ENCODE results near the gene RGP1. TPM values are rescaled to one million over a fixed set of nuclear protein-coding genes. Genes with fewer than 3 reads are reported as not detected.

The RGP1 gene
- total and polyA plus RNA-seq, 5 donors from 2014 or later: 4.6 to 22.8 (median 8.6) TPM

- H3K9me3 Mint-ChIP-seq: no peaks in the 10 kb centered on the region
- DNase-seq: peak in 1 of 3 donors; percentile 49
- peaks cover 23% of the 10 kb centered on the region for H3K36me3 Mint-ChIP-seq
- peak overlapping the region; percentile 95 to 100 (median 98) for H3K4me3 Mint-ChIP-seq
- peaks cover 13 to 63% (median 49%) of the 10 kb centered on the region in 4 donors for H3K4me1 Mint-ChIP-seq
- Histone ChIP-seq H3K4me3 (ENCODE audit: low read depth, low read length) (peak overlapping the region; percentile 87), H3K4me1 (ENCODE audit: control insufficient read depth, insufficient read depth, low read length, poor library complexity, severe bottlenecking) (peaks cover 24% of the 10 kb centered on the region), H3K9me3 (ENCODE audit: control insufficient read depth in 2 of 2, low read length in 2 of 2) (no peaks in the 10 kb centered on the region), H3K27ac (ENCODE audit: insufficient read depth, low read length, poor library complexity, severe bottlenecking) (peak overlapping the region; percentile 75), H3K36me3 (ENCODE audit: control insufficient read depth, insufficient read depth, low read length) (peaks cover 25% of the 10 kb centered on the region), H3K27me3 (ENCODE audit: control insufficient read depth, insufficient read depth, low read length) (no peaks in the 10 kb centered on the region)
- H3K27me3 Mint-ChIP-seq: no peaks in the 10 kb centered on the region
- peak in 1 of 2 donors; percentile 6 for ATAC-seq (ENCODE audit: low read depth in 2 of 2)
- H3K27ac Mint-ChIP-seq: peak overlapping the region; percentile 94 to 98 (median 95)
Measured at GRCh38 chr9:35757226-35757891, 8.3 kb downstream of the RGP1 start.

GRCh38 chr9:35757892-35758275 is 8.8 kb downstream of the RGP1 start:
- Histone ChIP-seq H3K4me1 (ENCODE audit: control insufficient read depth, insufficient read depth, low read length, poor library complexity, severe bottlenecking) (peaks cover 24% of the 10 kb centered on the region), H3K9me3 (ENCODE audit: control insufficient read depth in 2 of 2, low read length in 2 of 2) (no peaks in the 10 kb centered on the region), H3K36me3 (ENCODE audit: control insufficient read depth, insufficient read depth, low read length) (peaks cover 20% of the 10 kb centered on the region), H3K4me3 (ENCODE audit: low read depth, low read length) (peak overlapping the region; percentile 87), H3K27me3 (ENCODE audit: control insufficient read depth, insufficient read depth, low read length) (no peaks in the 10 kb centered on the region), H3K27ac (ENCODE audit: insufficient read depth, low read length, poor library complexity, severe bottlenecking) (peak overlapping the region; percentile 75)
- ATAC-seq (ENCODE audit: low read depth in 2 of 2) (no peak), DNase-seq (no peak)
- Mint-ChIP-seq H3K9me3 (no peaks in the 10 kb centered on the region), H3K4me3 (peak overlapping the region; percentile 95 to 100 (median 98)), H3K27ac (peak overlapping the region; percentile 70 to 94 (median 94)), H3K4me1 (peaks cover 15 to 61% (median 50%) of the 10 kb centered on the region in 4 donors), H3K36me3 (peaks cover 18% of the 10 kb centered on the region), H3K27me3 (no peaks in the 10 kb centered on the region)

- no peak overlapping the region for H3K27ac ChIP-seq (ENCODE audit: insufficient read depth, low read length, poor library complexity, severe bottlenecking)
- Mint-ChIP-seq H3K27me3 (no peaks in the 10 kb centered on the region), H3K36me3 (peaks cover 14% of the 10 kb centered on the region), H3K27ac (peak overlapping the region; percentile 26 to 94 (median 94)), H3K4me1 (peaks cover 15 to 60% (median 54%) of the 10 kb centered on the region in 4 donors), H3K4me3 (peak overlapping the region; percentile 81 to 97 (median 90)), H3K9me3 (no peaks in the 10 kb centered on the region)
- DNase-seq: no peak
- H3K27me3 ChIP-seq (ENCODE audit: control insufficient read depth, insufficient read depth, low read length): no peaks in the 10 kb centered on the region
- H3K4me1 ChIP-seq (ENCODE audit: control insufficient read depth, insufficient read depth, low read length, poor library complexity, severe bottlenecking): peaks cover 24% of the 10 kb centered on the region
- H3K36me3 ChIP-seq (ENCODE audit: control insufficient read depth, insufficient read depth, low read length): peaks cover 14% of the 10 kb centered on the region
- ATAC-seq (ENCODE audit: low read depth in 2 of 2): no peak
- H3K4me3 ChIP-seq (ENCODE audit: low read depth, low read length): peak overlapping the region; percentile 26
- no peaks in the 10 kb centered on the region for H3K9me3 ChIP-seq (ENCODE audit: control insufficient read depth in 2 of 2, low read length in 2 of 2)
Measured at GRCh38 chr9:35758475-35759050, 9.5 kb downstream of the RGP1 start.

- Histone ChIP-seq H3K36me3 (ENCODE audit: control insufficient read depth, insufficient read depth, low read length) (peaks cover 6% of the 10 kb centered on the region), H3K27me3 (ENCODE audit: control insufficient read depth, insufficient read depth, low read length) (no peaks in the 10 kb centered on the region), H3K4me3 (ENCODE audit: low read depth, low read length) (no peak overlapping the region), H3K27ac (ENCODE audit: insufficient read depth, low read length, poor library complexity, severe bottlenecking) (no peak overlapping the region), H3K4me1 (ENCODE audit: control insufficient read depth, insufficient read depth, low read length, poor library complexity, severe bottlenecking) (peaks cover 24% of the 10 kb centered on the region), H3K9me3 (ENCODE audit: control insufficient read depth in 2 of 2, low read length in 2 of 2) (no peaks in the 10 kb centered on the region)
- Mint-ChIP-seq H3K27me3 (no peaks in the 10 kb centered on the region), H3K36me3 (peaks cover 11% of the 10 kb centered on the region), H3K27ac (no peak overlapping the region), H3K4me3 (peak overlapping the region; percentile 4 to 87 (median 40)), H3K4me1 (peaks cover 15 to 63% (median 55%) of the 10 kb centered on the region in 4 donors), H3K9me3 (no peaks in the 10 kb centered on the region)
- DNase-seq (no peak), ATAC-seq (ENCODE audit: low read depth in 2 of 2) (no peak)
Measured at GRCh38 chr9:35759795-35760194, 10.7 kb downstream of the RGP1 start.

GRCh38 chr9:35760651-35761050 is 11.6 kb downstream of the RGP1 start:
- no peaks in the 10 kb centered on the region for H3K9me3 ChIP-seq (ENCODE audit: control insufficient read depth in 2 of 2, low read length in 2 of 2)
- Mint-ChIP-seq H3K36me3 (peaks cover 11% of the 10 kb centered on the region), H3K9me3 (no peaks in the 10 kb centered on the region), H3K4me3 (peak overlapping the region in 1 of 4 donors; percentile 21), H3K27ac (peak overlapping the region in 1 of 3 donors; percentile 42), H3K27me3 (no peaks in the 10 kb centered on the region), H3K4me1 (peaks cover 15 to 61% (median 54%) of the 10 kb centered on the region in 4 donors)
- ATAC-seq (ENCODE audit: low read depth in 2 of 2) (no peak), DNase-seq (no peak)
- peaks cover 6% of the 10 kb centered on the region for H3K36me3 ChIP-seq (ENCODE audit: control insufficient read depth, insufficient read depth, low read length)
- no peaks in the 10 kb centered on the region for H3K27me3 ChIP-seq (ENCODE audit: control insufficient read depth, insufficient read depth, low read length)
- peaks cover 24% of the 10 kb centered on the region for H3K4me1 ChIP-seq (ENCODE audit: control insufficient read depth, insufficient read depth, low read length, poor library complexity, severe bottlenecking)
- no peak overlapping the region for H3K27ac ChIP-seq (ENCODE audit: insufficient read depth, low read length, poor library complexity, severe bottlenecking)
- no peak overlapping the region for H3K4me3 ChIP-seq (ENCODE audit: low read depth, low read length)

GRCh38 chr9:35763181-35763580 is 14.1 kb downstream of the RGP1 start:
- no peaks in the 10 kb centered on the region for H3K27me3 Mint-ChIP-seq
- no peak overlapping the region for H3K27ac Mint-ChIP-seq
- H3K4me1 Mint-ChIP-seq: peaks cover 30 to 53% (median 45%) of the 10 kb centered on the region in 4 donors
- no peak overlapping the region for H3K4me3 ChIP-seq (ENCODE audit: low read depth, low read length)
- H3K9me3 Mint-ChIP-seq: no peaks in the 10 kb centered on the region
- H3K27ac ChIP-seq (ENCODE audit: insufficient read depth, low read length, poor library complexity, severe bottlenecking): no peak overlapping the region
- no peak for ATAC-seq (ENCODE audit: low read depth in 2 of 2)
- no peak overlapping the region for H3K4me3 Mint-ChIP-seq
- H3K36me3 Mint-ChIP-seq: peaks cover 7% of the 10 kb centered on the region
- DNase-seq: no peak
- H3K4me1 ChIP-seq (ENCODE audit: control insufficient read depth, insufficient read depth, low read length, poor library complexity, severe bottlenecking): peaks cover 6% of the 10 kb centered on the region
- H3K9me3 ChIP-seq (ENCODE audit: control insufficient read depth in 2 of 2, low read length in 2 of 2): no peaks in the 10 kb centered on the region
- H3K27me3 ChIP-seq (ENCODE audit: control insufficient read depth, insufficient read depth, low read length): no peaks in the 10 kb centered on the region
- H3K36me3 ChIP-seq (ENCODE audit: control insufficient read depth, insufficient read depth, low read length): peaks cover 6% of the 10 kb centered on the region

- H3K27me3 Mint-ChIP-seq: no peaks in the 10 kb centered on the region
- Histone ChIP-seq H3K4me3 (ENCODE audit: low read depth, low read length) (no peak overlapping the region), H3K4me1 (ENCODE audit: control insufficient read depth, insufficient read depth, low read length, poor library complexity, severe bottlenecking) (peaks cover 6% of the 10 kb centered on the region), H3K36me3 (ENCODE audit: control insufficient read depth, insufficient read depth, low read length) (peaks cover 6% of the 10 kb centered on the region), H3K9me3 (ENCODE audit: control insufficient read depth in 2 of 2, low read length in 2 of 2) (no peaks in the 10 kb centered on the region), H3K27ac (ENCODE audit: insufficient read depth, low read length, poor library complexity, severe bottlenecking) (no peak overlapping the region), H3K27me3 (ENCODE audit: control insufficient read depth, insufficient read depth, low read length) (no peaks in the 10 kb centered on the region)
- H3K9me3 Mint-ChIP-seq: no peaks in the 10 kb centered on the region
- no peak for ATAC-seq (ENCODE audit: low read depth in 2 of 2)
- DNase-seq: no peak
- H3K4me1 Mint-ChIP-seq: peaks cover 26 to 53% (median 41%) of the 10 kb centered on the region in 4 donors
- H3K36me3 Mint-ChIP-seq: peaks cover 7% of the 10 kb centered on the region
- H3K4me3 Mint-ChIP-seq: no peak overlapping the region
- H3K27ac Mint-ChIP-seq: no peak overlapping the region
Measured at GRCh38 chr9:35763803-35764202, 14.7 kb downstream of the RGP1 start.
